Measurements from ENCODE around the gene HDAC1.
"Not testable (repeated sequence)": the region's sequence is repeated elsewhere in the genome, so short reads cannot be mapped to it uniquely, and the experiment has no call there.

Gene HDAC1

DNA sequence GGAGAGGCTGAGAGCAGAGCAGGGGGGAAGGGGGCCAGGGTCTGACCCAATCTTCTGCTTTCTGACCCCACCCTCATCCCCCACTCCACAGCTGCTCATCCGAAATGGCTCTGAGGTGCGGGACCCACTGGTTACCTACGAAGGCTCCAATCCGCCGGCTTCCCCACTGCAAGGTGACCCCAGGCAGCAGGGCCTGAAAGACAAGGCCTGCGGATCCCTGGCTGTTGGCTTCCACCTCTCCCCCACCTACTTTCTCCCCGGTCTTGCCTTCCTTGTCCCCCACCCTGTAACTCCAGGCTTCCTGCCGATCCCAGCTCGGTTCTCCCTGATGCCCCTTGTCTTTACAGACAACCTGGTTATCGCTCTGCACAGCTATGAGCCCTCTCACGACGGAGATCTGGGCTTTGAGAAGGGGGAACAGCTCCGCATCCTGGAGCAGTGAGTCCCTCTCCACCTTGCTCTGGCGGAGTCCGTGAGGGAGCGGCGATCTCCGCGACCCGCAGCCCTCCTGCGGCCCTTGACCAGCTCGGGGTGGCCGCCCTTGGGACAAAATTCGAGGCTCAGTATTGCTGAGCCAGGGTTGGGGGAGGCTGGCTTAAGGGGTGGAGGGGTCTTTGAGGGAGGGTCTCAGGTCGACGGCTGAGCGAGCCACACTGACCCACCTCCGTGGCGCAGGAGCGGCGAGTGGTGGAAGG is 17.1 kb upstream of the HDAC1 start:
- DNase-seq: no peak

DNA sequence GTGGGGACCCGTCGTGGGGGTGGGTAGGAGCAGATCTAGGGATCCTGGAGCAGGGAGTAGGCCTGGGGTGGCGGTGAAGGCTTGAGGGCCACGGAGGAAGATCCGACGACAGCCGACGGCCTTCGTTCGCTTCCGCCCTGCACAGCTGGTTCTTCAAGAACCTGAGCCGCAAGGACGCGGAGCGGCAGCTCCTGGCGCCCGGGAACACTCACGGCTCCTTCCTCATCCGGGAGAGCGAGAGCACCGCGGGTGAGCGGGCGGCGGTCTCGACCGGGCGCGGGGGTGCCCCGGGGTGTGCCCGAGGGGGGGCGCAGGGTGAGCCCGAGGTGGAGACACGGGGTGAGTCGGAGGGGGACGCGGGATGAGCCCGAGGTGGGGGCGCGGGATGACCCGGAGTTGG is 16.5 kb upstream of the HDAC1 start:
- no peak for DNase-seq

DNA sequence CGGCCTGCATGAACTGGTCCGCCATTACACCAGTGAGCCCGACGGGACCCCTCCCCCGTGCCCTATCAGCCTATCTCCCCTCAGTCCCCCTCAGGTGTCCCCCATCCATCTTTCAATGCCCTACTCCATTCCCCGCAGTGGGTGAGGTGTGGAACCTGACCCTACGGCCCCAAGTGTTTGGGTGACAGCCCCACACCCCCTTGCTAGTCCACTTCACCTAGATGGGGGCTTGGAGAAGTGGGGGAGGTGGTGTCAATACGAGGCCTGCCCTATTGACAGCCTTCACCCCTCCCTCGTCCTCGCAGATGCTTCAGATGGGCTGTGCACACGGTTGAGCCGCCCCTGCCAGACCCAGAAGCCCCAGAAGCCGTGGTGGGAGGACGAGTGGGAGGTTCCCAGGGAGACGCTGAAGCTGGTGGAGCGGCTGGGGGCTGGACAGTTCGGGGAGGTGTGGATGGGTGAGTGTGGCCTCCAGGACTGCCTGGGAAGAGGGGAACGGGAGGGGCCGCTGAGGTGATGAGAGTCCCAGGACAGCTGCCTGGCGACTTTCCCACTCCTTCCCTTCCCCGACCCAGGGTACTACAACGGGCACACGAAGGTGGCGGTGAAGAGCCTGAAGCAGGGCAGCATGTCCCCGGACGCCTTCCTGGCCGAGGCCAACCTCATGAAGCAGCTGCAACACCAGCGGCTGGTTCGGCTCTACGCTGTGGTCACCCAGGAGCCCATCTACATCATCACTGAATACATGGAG is 15.7 kb upstream of the HDAC1 start:
- DNase-seq: no peak

DNA sequence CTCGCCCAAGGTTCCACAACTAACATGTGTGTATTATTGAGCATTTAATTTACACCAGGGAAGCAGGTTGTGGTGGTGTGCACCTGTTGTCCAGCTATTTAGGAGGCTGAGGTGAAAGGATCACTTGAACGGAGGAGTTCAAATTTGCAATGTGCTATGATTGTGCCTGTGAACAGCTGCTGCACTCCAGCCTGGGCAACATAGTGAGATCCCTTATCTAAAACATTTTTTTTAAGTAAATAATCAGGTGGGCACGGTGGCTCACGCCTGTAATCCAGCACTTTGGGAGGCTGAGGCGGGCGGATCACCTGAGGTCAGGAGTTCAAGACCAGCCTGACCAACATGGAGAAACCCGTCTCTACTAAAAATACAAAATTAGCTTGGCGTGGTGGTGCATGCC is 7.1 kb upstream of the HDAC1 start:
- not testable (repeated sequence) for DNase-seq

DNA sequence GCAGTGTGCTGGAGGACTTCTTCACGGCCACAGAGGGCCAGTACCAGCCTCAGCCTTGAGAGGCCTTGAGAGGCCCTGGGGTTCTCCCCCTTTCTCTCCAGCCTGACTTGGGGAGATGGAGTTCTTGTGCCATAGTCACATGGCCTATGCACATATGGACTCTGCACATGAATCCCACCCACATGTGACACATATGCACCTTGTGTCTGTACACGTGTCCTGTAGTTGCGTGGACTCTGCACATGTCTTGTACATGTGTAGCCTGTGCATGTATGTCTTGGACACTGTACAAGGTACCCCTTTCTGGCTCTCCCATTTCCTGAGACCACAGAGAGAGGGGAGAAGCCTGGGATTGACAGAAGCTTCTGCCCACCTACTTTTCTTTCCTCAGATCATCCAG is 6.2 kb upstream of the HDAC1 start:
- no peak for DNase-seq

DNA sequence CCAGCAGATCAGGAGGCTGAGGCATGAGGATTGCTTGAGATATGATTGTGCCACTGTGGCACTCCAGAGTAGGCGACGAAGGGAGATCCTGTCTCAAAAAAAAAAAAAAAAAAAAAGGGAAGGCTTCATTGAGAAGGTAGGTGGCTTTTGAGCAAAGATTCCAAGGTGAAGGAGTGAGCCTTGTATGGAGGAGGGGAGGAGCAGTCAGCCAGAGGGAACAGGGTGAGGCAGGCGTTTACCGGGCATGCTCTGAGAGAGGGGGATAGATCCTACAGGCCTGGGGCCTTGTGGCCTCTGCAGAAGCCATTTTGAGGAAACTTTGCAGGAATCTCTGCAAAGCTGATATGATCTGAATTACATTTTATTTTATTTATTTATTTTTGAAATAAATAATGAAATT is 5.1 kb upstream of the HDAC1 start:
- no peak for DNase-seq

DNA sequence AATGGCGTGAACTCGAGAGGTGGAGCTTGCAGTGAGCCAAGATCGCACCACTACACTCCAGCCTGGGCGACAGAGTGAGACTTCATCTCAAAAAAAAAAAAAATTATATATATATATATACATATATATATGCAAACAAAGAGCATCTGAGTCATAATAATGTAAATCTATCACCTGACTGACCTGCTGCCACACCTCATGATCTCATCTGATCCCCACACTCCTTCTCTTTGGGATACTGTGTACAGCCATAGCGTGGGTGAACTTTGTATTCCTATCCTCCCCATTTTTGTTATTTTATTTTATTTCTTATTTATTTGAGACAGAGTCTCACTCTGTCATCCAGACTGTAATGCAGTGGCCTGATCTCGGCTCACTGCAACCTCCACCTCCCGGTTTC is 2.6 kb upstream of the HDAC1 start:
- DNase-seq: no peak

DNA sequence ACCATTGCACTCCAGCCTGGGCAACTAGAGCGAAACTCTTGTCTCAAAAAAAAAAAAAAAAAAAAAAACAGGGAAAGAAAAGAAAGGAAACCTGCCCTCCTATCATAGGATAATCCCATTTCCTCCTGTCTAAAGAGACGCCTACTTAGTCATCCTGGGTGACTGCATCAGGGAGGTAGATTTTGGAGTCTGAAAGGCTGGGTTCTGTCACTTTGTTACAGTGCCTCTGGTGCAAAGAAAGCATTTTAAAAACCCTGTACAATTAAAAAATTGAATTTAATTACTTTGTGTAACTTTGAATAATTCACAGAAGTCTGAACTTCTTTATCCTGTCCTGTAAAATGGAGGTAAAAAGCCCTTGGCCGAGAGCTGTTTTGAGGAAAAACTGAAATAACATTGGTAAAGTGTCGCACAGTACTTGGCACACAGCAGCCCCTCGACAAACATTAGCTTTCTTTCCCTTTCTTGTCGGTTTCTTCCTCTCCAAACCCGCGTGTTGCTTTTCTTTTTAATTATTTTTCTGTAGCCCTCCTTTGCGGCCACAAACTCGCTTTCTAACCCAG is 657 bp upstream of the HDAC1 start:
- no peak for DNase-seq

DNA sequence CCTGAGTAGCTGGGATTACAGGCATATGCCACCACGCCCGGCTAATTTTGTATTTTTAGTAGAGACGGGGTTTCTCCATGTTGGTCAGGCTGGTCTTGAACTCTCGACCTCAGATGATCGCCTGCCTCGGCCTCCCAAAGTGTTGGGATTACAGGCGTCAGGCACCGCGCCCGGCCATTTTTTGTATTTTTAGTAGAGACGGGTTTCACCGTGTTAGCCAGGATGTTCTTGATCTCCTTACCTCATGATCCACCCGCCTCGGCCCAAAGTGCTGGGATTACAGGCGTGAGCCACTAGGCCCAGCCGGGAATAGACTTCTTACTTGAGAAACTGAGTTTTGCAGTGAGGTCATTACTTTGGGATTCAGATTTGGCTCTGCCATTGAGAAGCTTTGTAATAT is 6.3 kb downstream of the HDAC1 start:
- DNase-seq: not testable (repeated sequence)

DNA sequence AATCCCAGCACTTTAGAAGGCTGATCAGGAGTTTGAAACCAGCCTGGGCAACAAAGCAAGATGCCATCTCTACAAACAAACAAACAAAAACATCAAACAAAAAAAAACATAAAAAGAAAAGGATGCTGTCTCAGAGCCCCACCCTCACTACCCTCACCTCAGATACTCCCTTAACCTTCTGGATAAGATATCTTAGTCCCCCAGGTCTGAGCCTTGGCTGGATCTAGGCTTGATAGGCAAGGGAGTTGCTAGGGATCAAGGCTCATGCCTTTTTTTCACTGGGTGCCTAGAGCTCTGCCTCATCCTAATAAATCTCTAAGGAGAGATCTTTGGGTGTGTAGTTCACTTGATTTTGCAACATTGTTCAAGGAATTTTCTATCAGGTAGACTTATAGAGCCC is 7.4 kb downstream of the HDAC1 start:
- no peak for DNase-seq

DNA sequence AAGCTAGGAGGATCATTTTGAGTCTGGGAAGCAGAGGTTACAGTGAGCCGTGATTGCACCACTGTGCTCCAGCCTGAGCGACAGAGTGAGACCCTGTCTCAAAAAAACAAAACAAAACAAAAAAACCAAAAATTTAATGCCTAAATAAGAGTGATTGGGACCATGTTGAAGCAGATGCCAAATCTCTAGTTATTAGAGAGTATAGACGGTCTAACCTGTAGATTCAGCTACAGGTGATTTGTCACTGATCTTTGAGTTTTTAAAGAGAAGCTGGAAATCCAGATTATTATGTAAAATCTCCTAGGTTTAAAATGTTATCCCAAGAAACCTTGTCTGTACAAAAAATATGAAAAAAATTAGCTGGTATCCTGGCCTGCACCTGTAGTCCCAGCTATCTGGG is 11.5 kb downstream of the HDAC1 start:
- DNase-seq: no peak

DNA sequence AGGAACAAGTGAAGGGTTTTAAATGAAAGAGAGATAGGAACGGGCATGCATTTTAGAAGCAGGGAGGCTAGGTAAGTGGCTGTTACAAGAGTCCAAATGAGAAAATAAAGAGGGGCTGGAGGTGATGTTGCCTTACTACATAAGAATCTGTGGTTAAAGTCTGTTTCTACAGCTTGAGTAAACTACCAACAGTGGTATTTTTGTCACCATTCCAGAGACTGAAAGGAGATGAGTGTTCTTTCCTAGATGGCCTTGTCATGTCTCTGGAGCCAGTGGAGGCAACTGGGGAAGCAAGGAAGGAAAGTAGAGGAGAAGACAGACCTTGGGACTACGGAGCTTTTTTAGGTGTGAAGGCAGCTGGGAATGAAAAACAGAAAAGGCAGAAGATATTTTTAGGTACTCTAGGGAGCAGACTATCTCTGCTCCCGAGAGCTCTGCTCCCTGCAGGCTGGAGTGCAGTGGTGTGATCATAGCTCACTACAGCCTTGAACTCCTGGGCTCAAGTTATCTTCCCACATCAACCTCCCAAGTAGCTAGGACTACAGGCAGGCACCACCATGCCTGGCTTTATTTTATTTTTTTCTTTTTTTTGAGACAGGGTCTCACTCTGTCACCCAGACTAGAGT is 12.2 kb downstream of the HDAC1 start:
- DNase-seq: no peak

DNA sequence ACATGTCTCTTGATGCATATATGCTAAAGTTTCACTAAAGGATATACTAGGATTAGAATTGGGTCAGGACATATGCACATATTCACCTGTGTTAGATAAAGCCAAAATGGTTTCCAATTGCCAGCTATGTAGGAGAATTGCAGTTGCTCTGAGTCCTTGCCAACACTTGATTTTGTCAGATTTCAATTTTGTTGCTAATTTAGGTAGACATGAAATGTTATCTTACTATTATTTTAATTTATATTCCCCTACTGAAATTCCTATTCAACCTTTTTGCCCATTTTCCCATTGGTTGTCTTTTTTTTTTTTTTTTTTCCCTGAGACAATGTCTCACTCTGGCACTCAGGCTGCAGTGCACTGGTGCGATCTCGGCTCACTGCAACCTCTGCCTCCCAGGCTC is 13.4 kb downstream of the HDAC1 start:
- no peak for DNase-seq

DNA sequence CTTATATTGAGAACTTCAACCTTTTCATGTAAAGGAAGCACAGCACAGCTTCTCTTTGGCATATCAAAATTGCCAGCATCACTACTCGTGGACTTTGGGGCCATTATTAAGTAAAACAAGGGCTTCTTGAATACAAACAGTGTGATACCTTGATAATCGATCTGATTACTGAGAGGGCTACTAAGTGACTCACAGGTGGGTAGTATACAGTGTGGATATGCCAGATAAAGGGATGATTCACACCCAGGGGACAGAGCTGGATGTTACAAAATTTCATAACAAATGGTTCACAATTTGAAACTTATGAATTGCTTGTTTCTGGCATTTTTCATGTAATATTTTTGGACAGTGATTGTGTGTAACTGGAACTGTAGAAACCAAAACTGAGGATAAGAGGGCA is 15.4 kb downstream of the HDAC1 start:
- no peak for DNase-seq

DNA sequence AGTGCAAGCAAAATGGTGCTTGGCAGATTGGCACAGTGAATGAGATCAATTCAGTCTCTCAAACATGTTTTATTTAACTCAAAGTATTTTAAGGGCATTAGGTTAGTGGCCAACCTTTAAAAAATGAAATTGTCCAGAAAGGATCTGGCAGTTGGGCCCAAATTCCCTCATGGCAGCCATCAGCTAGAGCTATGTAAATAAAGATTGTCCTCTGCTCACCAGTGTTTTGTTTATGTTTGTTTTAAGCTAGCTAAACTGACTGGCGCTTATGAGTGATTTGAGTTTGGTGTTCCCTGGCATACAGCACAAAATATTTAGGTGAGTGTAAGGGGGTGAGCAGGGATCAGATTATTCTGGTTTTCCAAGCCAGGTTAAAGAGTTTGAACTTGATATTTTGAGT is 18.1 kb downstream of the HDAC1 start:
- DNase-seq: no peak

DNA sequence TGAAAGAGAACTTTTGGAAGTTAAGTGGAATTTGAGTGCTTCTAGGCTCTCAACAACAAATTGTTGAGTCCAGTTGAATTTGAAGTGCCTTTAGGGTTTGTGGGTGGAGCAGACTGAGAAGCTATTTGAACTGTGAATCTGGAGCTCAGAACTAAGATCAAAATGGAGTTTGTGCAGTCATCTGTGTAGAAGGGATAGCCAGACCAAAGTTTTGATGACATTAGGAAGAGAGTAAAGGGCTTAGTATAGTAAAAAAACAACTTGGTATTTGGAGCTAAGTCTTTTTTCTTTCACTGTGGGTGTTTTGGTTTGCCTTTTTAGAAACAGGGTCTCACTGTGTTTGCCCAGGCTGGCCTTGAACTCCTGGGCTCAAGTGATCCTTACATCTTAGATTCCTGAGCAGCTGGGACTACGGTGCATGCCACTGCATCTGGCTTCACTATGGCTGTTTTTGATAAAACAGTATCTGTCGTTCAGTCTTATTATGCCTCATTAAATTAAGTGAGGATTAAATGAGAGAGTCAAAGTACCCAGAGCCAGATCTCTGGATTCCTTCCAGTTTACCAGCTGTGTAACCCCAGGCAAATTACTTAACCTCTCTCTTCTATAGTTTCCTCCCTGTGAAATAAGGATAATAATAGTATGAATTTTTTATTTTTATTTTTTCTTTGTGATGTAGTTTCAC is 20.0 kb downstream of the HDAC1 start:
- DNase-seq: no peak

DNA sequence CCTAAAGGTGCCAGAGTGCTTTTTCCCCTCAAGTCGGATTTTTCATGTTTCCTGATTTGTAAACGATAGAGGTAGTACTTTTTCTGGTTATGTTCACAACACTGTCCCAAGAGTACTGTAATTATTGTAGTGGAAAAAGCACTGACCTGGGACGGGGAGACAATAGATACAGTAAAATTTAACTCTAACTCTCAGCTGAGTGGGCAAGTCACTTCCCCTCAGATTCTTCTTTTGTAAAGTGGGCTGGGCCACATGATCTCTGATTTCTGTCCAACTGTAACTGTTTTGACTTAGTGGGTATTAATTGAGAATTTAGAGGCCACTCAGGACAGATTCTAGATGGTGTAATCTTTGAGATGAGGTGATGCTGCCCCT is 25.0 kb downstream of the HDAC1 start:
- DNase-seq: no peak

DNA sequence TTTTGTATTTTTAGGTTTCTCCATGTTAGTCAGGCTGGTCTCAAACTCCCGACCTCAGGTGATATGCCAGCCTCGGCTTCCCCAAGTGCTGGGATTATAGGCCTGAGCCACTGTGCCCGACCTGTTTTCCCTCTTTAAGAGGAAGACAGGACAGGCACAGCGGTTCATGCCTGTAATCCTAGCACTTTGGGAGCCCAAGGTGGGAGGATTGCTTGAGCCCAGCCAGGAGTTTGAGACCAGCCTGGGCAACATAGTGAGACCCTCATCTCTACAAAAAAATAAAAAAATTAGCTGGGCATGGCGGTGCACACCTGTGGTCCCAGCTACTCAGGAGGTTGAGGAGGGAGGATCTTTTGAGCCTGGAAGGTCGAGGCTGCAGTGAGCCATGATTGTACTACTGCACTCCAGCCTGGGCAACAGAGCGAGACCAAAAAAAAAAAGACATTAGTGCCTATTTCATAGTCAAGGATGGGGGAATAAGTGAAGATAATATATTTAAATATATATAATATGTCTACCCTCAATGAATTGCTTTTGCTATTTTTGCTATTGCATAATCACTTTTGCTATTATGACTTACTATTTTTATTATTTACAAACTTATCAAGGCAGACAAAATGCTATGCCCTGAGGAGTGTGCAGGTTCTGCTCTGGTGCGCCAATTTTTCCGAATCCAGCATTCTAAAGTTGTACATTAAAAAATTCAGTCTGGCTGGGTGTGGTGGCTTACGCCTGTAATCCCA is 26.4 kb downstream of the HDAC1 start:
- no peak for DNase-seq

DNA sequence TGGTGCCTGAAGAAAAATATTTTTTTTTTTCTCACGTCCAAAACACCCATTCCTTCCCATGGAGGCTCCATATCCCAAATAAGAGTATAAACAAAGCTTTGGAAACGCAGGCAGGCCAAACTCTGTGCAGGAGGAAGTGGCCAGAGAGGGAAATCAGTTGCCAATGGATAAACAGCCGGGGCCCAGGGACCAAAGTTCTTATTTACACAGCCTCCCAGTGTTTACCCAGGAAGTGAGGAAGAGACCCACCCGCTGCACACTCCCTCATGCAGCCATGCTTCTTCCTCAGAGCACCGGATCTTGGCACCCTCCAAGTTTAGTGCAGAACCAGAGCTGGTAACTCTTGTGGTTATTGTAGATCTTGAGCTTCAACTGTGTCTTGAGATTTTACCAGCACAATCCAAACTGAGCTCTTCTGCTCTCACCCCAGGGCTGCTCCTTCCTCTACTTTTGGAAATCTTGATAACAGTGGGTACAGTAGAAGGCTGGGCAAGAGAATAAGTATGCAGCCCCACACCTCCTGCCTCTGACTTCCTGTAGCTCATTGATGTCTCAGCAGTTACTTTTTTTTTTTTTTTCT is 29.9 kb downstream of the HDAC1 start:
- DNase-seq: no peak

DNA sequence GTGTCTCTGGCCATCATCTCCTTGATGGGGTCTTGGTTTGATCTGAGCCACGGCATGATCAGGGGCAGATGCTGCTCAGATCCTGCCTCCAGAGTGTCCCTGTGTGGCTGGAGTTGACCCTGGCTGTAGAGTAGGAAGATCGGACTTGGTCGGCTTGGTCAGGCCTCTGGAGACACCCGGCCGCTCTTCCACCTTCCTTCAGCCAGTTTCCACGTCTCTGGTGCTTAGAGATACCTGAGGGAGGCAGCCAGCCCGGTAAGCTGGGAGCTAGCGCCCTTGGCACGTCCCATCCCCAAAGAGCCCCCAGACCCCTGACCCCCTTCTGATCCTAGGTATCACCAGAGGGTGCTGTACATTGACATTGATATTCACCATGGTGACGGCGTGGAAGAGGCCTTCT is 35.3 kb downstream of the HDAC1 start:
- DNase-seq: no peak

DNA sequence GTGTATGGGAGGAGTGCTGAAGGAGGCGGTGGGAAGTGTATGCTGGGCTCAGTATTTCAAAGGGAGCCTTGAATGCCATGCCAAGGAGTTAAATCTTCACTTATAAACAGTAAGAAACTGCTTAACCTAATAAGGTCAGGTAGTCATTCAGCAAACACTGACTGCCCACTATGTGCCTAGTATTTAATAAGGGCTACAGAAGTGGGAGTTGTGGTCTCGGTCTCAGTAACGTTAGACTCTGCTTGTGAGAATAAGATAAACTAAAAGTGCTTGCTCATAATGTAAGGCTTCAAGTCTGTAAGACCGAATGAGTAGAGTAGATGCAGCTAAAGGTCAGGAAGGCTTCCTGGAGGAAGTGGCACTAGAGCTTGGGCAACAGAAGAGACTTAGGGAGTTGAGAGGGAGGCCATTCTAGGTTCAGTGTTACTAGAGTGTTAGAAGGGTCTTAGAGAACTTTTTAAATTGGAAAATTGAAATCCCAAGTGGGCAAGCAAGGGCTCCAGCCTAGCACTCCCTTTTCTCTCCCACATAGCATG is 38.1 kb downstream of the HDAC1 start:
- DNase-seq: no peak

DNA sequence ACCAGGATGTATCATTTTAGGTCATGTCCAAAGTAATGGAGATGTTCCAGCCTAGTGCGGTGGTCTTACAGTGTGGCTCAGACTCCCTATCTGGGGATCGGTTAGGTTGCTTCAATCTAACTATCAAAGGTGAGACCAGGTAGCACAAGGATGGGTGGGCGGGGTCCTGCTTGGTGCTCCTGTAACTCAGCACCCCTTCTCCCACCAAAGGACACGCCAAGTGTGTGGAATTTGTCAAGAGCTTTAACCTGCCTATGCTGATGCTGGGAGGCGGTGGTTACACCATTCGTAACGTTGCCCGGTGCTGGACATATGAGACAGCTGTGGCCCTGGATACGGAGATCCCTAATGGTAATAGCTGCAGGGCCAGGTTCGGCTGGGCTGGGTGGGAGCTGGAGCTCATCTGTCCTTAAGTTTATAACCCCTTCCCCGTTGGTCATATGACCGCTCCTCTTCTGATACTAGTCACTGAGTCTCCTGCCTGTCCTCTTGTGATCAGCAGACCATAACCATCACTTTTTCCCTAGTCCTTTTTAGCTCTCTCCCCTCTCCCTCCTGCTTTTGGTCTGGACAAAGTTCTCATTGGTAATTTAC is 38.8 kb downstream of the HDAC1 start:
- no peak for DNase-seq
